Natural killer cell treated with Interleukin-12 subunit alpha and Interleukin-12 subunit beta and Interleukin-15 and Interleukin-18, amount 100 ng/mL, for 72 hours (primary cell): ENCODE results near the gene SOX4. TPM values are rescaled to one million over a fixed set of nuclear protein-coding genes. Genes with fewer than 3 reads are reported as not detected.
A peak's percentile ranks its signal among the peaks of the same experiment; 100 is the strongest.

Source experiments
- ATAC-seq, 2 donors: fragments of 150-1000 bp; cut with Tn5 transposase in 1 of 2; sonication (Bioruptor Pico), chemical (Tn5 transposase) in 1 of 2; 2 replicates each; pipeline ENCODE4 v1.10.0; 2021
- DNase-seq: peaks from one replicate; pipeline ENCODE4 v3.0.0; 2022; ENCODE audit warnings: low spot score
- H3K27ac Mint-ChIP-seq, 2 donors: 1 replicate in 1 of 2; 2 replicates in 1 of 2; pipeline ENCODE4 v1.8.0; 2022; ENCODE audit warnings: mixed read lengths in 2 of 2, mild to moderate bottlenecking in 1 of 2, moderate library complexity in 1 of 2
- H3K27me3 Mint-ChIP-seq, 2 donors: 1 replicate in 1 of 2; 2 replicates in 1 of 2; pipeline ENCODE4 v1.8.0; 2022; ENCODE audit warnings: mixed read lengths in 2 of 2
- H3K36me3 Mint-ChIP-seq: one replicate; pipeline ENCODE4 v1.8.0; 2022; ENCODE audit warnings: mixed read lengths
- H3K4me1 Mint-ChIP-seq, 2 donors: 1 replicate in 1 of 2; 2 replicates in 1 of 2; pipeline ENCODE4 v1.8.0; 2022; ENCODE audit warnings: low read depth in 2 of 2, mixed read lengths in 2 of 2, mild to moderate bottlenecking in 1 of 2
- H3K4me3 Mint-ChIP-seq: one replicate; pipeline ENCODE4 v1.8.0; 2022; ENCODE audit warnings: mixed read lengths
- H3K9me3 Mint-ChIP-seq: 2 replicates; pipeline ENCODE4 v1.8.0; 2022; ENCODE audit warnings: mixed read lengths
- total RNA-seq, 2 donors: library from RNA; stranded (reverse); gene quantifications; one replicate each; pipeline ENCODE4 v1.2.3, GENCODE V29; 2022

The SOX4 gene
- total RNA-seq, 2 donors from 2014 or later, result 0.98 to 1.5 TPM

DNA sequence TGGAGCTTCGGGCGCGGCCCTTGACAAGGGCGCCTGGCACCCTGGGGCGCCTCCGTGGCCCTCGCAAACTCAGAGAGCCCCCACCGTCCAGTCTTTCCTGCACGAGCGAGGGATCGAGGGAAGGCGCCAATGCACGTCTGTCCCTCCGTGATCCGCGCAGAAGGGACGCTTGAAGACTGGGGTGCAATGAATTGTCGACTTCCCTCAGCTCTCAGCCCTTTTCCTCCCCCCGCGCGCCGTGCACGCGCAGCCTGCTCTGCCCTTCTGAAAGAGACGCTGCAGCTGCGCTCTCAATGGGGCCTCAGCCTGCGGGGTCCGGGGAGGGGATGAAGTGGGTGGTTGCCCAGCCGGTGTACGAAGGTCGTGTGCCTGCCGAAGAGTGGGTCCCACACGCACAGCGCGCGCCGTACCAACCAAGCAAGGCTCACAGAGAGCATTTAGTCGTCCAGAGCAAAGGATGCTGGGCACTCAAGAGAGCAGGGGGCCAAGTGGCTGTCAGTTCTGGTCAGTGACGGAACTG lies 5.5 kb upstream of the SOX4 start:
- ATAC-seq (peak; percentile 57), DNase-seq (no peak)
- Mint-ChIP-seq H3K4me1 (peaks cover 9 to 10% of the 10 kb centered on the region in 2 donors), H3K36me3 (no peaks in the 10 kb centered on the region), H3K9me3 (no peaks in the 10 kb centered on the region), H3K4me3 (peak overlapping the region; percentile 94), H3K27ac (peak overlapping the region; percentile 31 to 36), H3K27me3 (peaks cover 27 to 28% of the 10 kb centered on the region in 2 donors)

DNA sequence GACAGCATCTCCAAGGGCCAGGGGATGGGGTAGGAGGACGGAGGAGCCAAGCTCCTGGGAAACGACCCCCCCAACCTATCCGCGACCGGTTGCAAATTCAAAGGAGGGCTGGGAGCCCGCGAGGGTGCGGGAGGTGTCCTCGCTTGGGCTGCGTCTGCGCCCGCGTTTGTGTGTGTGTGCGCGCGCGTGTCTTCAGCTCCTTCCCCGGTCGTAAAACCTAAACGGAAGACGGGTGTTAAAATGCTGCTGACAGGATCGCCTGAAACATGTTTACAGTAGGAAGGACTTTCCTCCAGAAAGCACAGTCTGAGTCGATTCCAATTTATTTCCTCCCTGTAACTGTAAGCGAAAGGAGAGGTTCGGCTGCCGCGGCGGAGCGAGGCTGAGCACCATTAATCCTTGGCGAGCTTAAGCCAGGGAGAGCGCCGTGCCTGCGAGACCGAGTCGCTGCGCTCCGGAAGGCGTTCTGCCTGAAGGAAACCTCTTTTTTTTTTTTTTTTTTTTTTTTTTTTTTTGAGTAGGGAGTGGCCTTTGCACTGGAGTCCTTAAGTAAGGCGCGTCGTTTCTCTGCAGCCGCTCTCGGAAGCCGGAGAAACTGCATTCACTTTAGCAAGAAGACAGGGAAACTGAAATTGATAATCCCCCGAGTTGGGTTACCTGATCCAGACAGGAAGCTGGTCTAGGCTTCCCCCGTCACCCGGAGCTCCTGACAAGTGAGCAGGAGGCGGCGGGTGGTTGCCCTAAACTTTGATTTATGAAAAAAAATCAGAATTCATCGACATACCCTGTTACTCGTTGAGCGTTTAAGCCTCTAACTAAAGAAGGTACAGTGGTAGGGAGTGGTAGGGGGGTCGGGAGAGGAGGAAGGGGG lies 4.8 kb upstream of the SOX4 start:
- H3K9me3 Mint-ChIP-seq, result no peaks in the 10 kb centered on the region
- DNase-seq (no peak), ATAC-seq (peak; percentile 41 to 68)
- H3K27me3 Mint-ChIP-seq, result peaks cover 22 to 28% of the 10 kb centered on the region in 2 donors
- H3K27ac Mint-ChIP-seq, result peak overlapping the region; percentile 31 to 36
- H3K36me3 Mint-ChIP-seq, result no peaks in the 10 kb centered on the region
- peak overlapping the region; percentile 94 for H3K4me3 Mint-ChIP-seq
- H3K4me1 Mint-ChIP-seq, result peaks cover 9 to 10% of the 10 kb centered on the region in 2 donors

DNA sequence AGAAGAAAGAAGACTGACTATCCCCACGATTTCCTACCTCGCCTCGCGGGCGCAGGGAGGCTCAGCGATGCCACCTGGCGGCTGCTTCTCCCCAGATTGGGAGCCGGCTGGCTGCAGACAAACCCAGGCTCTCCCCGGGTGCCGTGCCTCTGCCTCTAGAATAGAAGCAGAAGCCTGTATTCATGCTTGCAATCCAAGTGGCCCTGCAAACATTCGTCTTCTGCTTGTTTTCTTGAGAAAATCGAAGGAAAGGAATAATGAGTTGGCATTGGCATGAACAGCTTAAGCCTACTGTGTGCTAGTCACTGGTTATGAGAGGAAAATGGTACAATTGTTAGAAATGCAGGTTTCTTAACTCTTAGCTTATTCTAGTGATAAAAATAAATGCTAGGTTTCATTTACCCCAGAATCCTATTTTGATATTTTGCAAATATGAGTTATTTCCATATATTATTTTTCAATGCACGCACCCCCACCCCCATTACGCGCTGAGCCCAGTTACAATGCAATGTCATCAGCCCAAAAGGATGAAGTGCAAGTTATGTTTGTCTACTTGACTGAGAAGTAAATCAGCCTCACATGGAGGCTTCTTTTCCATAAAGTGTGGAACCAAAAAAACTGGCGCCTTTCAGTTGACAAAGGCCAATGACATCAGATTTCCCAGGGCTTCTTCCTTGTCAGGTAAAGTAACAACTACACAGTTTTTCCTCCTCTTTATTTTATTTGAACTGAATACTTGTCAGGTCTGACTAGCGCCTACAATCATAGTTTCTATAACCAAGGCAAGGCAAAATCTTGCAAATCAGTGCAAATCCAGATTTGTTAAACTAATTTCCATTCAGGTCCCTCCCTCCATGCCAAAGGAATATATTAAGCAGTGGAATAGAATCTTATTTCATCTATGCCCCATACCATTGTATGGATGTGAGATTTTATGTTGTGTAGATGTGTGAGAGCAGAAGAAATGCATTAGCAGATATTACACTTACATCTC lies 3.9 kb upstream of the SOX4 start:
- no peaks in the 10 kb centered on the region for H3K36me3 Mint-ChIP-seq
- peak overlapping the region; percentile 94 for H3K4me3 Mint-ChIP-seq
- no peaks in the 10 kb centered on the region for H3K9me3 Mint-ChIP-seq
- H3K27ac Mint-ChIP-seq, result no peak overlapping the region
- peaks cover 9 to 12% of the 10 kb centered on the region in 2 donors for H3K4me1 Mint-ChIP-seq
- DNase-seq (peak; percentile 74), ATAC-seq (peak; percentile 75 to 78)
- peaks cover 16 to 25% of the 10 kb centered on the region in 2 donors for H3K27me3 Mint-ChIP-seq

DNA sequence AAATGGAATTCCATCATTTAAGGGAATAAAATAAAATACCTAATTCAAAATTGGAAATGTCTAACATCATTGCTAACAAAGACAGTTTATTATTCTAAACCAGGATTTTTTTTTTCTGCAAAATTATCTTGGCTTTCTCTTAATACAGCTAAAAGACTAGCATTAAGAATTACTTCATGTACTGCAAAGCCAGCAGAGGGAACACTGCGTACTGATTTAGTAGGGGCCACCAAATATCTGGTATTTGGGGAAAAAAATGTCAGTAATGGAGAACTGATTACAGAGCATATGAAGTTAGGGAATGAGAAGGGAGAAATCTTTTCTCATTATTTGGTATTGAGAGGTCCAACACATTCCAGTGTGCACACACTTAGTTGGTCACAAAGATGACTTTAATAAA lies 3.2 kb upstream of the SOX4 start:
- ATAC-seq, result no peak
- no peak overlapping the region for H3K4me3 Mint-ChIP-seq
- H3K4me1 Mint-ChIP-seq, result peaks cover 9 to 13% of the 10 kb centered on the region in 2 donors
- H3K27ac Mint-ChIP-seq, result no peak overlapping the region
- no peaks in the 10 kb centered on the region for H3K36me3 Mint-ChIP-seq
- no peaks in the 10 kb centered on the region for H3K9me3 Mint-ChIP-seq
- DNase-seq, result no peak
- peaks cover 16 to 25% of the 10 kb centered on the region in 2 donors for H3K27me3 Mint-ChIP-seq

DNA sequence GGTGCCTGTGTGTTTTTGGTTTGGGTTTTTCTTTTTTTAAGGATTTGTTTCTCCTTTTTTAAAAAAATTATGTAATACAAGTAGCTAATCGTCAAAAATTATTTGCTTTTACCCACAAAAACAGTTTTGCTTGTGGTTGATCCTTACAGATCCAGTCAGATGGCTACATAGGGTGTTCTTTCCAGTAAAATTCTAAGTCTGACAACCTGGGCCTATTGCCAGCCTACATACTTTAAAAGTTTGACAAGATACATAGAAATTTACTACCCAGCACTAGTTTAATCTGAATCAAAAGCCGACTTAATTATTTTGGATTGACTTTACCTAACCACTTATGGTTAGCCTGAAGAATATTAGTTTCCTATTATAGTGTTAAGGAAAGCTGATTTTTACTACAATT lies 2.1 kb upstream of the SOX4 start:
- peaks cover 16 to 22% of the 10 kb centered on the region in 2 donors for H3K4me1 Mint-ChIP-seq
- no peak for ATAC-seq
- no peaks in the 10 kb centered on the region for H3K36me3 Mint-ChIP-seq
- H3K9me3 Mint-ChIP-seq, result no peaks in the 10 kb centered on the region
- H3K27ac Mint-ChIP-seq, result no peak overlapping the region
- no peak overlapping the region for H3K4me3 Mint-ChIP-seq
- H3K27me3 Mint-ChIP-seq, result peaks cover 8 to 19% of the 10 kb centered on the region in 2 donors
- no peak for DNase-seq

DNA sequence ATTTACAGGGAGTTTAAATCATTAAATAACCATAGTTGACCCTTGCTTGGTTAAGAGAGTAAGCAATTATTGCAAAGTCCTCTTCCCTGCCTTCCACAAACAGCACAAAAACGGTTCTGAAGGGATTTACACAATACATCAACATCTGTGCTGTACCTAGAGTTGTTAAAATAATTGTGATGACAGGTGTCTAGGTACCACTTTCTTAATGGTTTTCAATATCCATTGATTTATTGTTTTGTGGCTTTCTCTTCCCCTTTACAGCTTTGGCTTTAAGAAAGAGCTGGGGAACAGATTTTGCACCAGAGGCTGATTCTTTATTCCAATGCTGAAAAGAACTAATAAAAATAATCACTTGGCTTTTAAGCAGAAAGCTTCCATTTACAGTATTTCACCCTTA lies 598 bp upstream of the SOX4 start:
- DNase-seq, result no peak
- no peaks in the 10 kb centered on the region for H3K36me3 Mint-ChIP-seq
- H3K9me3 Mint-ChIP-seq, result no peaks in the 10 kb centered on the region
- no peak for ATAC-seq
- no peak overlapping the region for H3K27ac Mint-ChIP-seq
- peaks cover 10 to 12% of the 10 kb centered on the region in 2 donors for H3K27me3 Mint-ChIP-seq
- no peak overlapping the region for H3K4me3 Mint-ChIP-seq
- H3K4me1 Mint-ChIP-seq, result peaks cover 19 to 24% of the 10 kb centered on the region in 2 donors

DNA sequence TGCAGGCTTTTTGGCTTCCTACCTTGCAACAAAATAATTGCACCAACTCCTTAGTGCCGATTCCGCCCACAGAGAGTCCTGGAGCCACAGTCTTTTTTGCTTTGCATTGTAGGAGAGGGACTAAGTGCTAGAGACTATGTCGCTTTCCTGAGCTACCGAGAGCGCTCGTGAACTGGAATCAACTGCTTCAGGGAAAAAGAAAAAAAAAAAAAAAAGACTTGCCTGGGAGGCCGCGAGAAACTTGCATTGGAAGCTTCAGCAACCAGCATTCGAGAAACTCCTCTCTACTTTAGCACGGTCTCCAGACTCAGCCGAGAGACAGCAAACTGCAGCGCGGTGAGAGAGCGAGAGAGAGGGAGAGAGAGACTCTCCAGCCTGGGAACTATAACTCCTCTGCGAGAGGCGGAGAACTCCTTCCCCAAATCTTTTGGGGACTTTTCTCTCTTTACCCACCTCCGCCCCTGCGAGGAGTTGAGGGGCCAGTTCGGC lies 420 bp downstream of the SOX4 start:
- Mint-ChIP-seq H3K4me1 (peaks cover 15 to 20% of the 10 kb centered on the region in 2 donors), H3K36me3 (no peaks in the 10 kb centered on the region)

DNA sequence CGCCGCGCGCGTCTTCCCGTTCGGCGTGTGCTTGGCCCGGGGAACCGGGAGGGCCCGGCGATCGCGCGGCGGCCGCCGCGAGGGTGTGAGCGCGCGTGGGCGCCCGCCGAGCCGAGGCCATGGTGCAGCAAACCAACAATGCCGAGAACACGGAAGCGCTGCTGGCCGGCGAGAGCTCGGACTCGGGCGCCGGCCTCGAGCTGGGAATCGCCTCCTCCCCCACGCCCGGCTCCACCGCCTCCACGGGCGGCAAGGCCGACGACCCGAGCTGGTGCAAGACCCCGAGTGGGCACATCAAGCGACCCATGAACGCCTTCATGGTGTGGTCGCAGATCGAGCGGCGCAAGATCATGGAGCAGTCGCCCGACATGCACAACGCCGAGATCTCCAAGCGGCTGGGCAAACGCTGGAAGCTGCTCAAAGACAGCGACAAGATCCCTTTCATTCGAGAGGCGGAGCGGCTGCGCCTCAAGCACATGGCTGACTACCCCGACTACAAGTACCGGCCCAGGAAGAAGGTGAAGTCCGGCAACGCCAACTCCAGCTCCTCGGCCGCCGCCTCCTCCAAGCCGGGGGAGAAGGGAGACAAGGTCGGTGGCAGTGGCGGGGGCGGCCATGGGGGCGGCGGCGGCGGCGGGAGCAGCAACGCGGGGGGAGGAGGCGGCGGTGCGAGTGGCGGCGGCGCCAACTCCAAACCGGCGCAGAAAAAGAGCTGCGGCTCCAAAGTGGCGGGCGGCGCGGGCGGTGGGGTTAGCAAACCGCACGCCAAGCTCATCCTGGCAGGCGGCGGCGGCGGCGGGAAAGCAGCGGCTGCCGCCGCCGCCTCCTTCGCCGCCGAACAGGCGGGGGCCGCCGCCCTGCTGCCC lies 1.1 kb downstream of the SOX4 start:
- Mint-ChIP-seq H3K27ac (peak overlapping the region in 1 of 2 donors; percentile 35), H3K9me3 (no peaks in the 10 kb centered on the region), H3K4me1 (peaks cover 15 to 20% of the 10 kb centered on the region in 2 donors), H3K36me3 (no peaks in the 10 kb centered on the region), H3K27me3 (peaks cover 7 to 23% of the 10 kb centered on the region in 2 donors), H3K4me3 (peak overlapping the region; percentile 85)
- peak; percentile 59 to 76 for ATAC-seq
- peak; percentile 64 for DNase-seq

More for the DNA sequence above, 420 bp downstream of the SOX4 start:
- Mint-ChIP-seq H3K4me3 (no peak overlapping the region), H3K27me3 (peaks cover 7 to 22% of the 10 kb centered on the region in 2 donors), H3K9me3 (no peaks in the 10 kb centered on the region), H3K27ac (no peak overlapping the region)
- DNase-seq (no peak), ATAC-seq (peak; percentile 10 to 37)

DNA sequence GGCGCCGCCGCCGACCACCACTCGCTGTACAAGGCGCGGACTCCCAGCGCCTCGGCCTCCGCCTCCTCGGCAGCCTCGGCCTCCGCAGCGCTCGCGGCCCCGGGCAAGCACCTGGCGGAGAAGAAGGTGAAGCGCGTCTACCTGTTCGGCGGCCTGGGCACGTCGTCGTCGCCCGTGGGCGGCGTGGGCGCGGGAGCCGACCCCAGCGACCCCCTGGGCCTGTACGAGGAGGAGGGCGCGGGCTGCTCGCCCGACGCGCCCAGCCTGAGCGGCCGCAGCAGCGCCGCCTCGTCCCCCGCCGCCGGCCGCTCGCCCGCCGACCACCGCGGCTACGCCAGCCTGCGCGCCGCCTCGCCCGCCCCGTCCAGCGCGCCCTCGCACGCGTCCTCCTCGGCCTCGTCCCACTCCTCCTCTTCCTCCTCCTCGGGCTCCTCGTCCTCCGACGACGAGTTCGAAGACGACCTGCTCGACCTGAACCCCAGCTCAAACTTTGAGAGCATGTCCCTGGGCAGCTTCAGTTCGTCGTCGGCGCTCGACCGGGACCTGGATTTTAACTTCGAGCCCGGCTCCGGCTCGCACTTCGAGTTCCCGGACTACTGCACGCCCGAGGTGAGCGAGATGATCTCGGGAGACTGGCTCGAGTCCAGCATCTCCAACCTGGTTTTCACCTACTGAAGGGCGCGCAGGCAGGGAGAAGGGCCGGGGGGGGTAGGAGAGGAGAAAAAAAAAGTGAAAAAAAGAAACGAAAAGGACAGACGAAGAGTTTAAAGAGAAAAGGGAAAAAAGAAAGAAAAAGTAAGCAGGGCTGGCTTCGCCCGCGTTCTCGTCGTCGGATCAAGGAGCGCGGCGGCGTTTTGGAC lies 2.0 kb downstream of the SOX4 start:
- Mint-ChIP-seq H3K4me1 (peaks cover 15 to 20% of the 10 kb centered on the region in 2 donors), H3K4me3 (peak overlapping the region; percentile 94), H3K27ac (peak overlapping the region; percentile 55 to 81)

DNA sequence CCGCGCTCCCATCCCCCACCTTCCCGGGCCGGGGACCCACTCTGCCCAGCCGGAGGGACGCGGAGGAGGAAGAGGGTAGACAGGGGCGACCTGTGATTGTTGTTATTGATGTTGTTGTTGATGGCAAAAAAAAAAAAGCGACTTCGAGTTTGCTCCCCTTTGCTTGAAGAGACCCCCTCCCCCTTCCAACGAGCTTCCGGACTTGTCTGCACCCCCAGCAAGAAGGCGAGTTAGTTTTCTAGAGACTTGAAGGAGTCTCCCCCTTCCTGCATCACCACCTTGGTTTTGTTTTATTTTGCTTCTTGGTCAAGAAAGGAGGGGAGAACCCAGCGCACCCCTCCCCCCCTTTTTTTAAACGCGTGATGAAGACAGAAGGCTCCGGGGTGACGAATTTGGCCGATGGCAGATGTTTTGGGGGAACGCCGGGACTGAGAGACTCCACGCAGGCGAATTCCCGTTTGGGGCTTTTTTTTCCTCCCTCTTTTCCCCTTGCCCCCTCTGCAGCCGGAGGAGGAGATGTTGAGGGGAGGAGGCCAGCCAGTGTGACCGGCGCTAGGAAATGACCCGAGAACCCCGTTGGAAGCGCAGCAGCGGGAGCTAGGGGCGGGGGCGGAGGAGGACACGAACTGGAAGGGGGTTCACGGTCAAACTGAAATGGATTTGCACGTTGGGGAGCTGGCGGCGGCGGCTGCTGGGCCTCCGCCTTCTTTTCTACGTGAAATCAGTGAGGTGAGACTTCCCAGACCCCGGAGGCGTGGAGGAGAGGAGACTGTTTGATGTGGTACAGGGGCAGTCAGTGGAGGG lies 2.8 kb downstream of the SOX4 start:
- peak overlapping the region; percentile 55 to 81 for H3K27ac Mint-ChIP-seq
- peak overlapping the region; percentile 94 for H3K4me3 Mint-ChIP-seq
- H3K36me3 Mint-ChIP-seq, result no peaks in the 10 kb centered on the region
- peaks cover 15 to 20% of the 10 kb centered on the region in 2 donors for H3K4me1 Mint-ChIP-seq
- H3K9me3 Mint-ChIP-seq, result no peaks in the 10 kb centered on the region
- peaks cover 2 to 15% of the 10 kb centered on the region in 2 donors for H3K27me3 Mint-ChIP-seq
- DNase-seq, result no peak
- ATAC-seq, result no peak

More for the DNA sequence above, 2.0 kb downstream of the SOX4 start:
- ATAC-seq, result peak; percentile 2 to 22
- Mint-ChIP-seq H3K9me3 (no peaks in the 10 kb centered on the region), H3K27me3 (peaks cover 2 to 17% of the 10 kb centered on the region in 2 donors), H3K36me3 (no peaks in the 10 kb centered on the region)
- DNase-seq, result no peak

DNA sequence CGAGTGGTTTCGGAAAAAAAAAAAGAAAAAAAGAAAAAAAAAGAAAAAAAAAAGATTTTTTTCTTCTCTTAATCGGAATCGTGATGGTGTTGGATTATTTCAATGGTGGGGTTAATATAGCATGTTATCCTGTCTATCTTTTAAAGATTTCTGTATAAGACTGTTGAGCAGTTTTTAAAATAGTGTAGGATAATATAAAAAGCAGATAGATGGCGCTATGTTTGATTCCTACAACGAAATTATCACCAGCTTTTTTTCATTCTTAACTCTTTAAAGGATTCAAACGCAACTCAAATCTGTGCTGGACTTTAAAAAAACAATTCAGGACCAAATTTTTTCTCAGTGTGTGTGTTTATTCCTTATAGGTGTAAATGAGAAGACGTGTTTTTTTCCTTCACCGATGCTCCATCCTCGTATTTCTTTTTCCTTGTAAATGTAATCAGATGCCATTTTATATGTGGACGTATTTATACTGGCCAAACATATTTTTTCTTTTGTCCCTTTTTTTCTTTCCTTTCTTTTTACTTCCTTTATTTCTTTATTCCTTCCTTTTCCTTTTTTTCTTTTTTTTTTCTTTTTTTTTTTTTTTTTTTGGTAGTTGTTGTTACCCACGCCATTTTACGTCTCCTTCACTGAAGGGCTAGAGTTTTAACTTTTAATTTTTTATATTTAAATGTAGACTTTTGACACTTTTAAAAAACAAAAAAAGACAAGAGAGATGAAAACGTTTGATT lies 3.6 kb downstream of the SOX4 start:
- H3K27ac Mint-ChIP-seq, result peak overlapping the region; percentile 14 to 81
- H3K4me1 Mint-ChIP-seq, result peaks cover 15 to 20% of the 10 kb centered on the region in 2 donors
- H3K9me3 Mint-ChIP-seq, result no peaks in the 10 kb centered on the region
- H3K4me3 Mint-ChIP-seq, result peak overlapping the region; percentile 94
- no peaks in the 10 kb centered on the region for H3K36me3 Mint-ChIP-seq
- peaks cover 2 to 15% of the 10 kb centered on the region in 2 donors for H3K27me3 Mint-ChIP-seq
- no peak for ATAC-seq
- no peak for DNase-seq
